H1 (cell line): ENCODE results near the gene KLF18. TPM values are rescaled to one million over a fixed set of nuclear protein-coding genes. Genes with fewer than 3 reads are reported as not detected.

Source experiments
- CTCF ChIA-PET: fragments of 300-600 bp; sonication (Branson Sonifier 250); formaldehyde crosslinking; loops from one replicate; lab custom pipeline; 2021; ENCODE audit not compliant: partially characterized antibody; lab: Charles Lee
- POLR2A ChIA-PET: fragments of 300-600 bp; sonication (Branson Sonifier 250); formaldehyde crosslinking; loops from one replicate; lab custom pipeline; 2021; ENCODE audit warnings: inconsistent platforms; ENCODE audit not compliant: partially characterized antibody; lab: Charles Lee
- DNase-seq, 2 experiments: peaks; one replicate each; pipeline versions ENCODE4 v3.0.0 to v3.0.0-alpha.2; 2010 to 2022; ENCODE audit warnings: low spot score in 2 of 2, low read depth in 1 of 2, mixed read lengths in 1 of 2
- FAIRE-seq: peaks from 2 replicates; lab custom pipeline; 2011; peaks lifted over from hg19 to GRCh38; lab: Jason Lieb, UNC
- H2AFZ ChIP-seq: 2 replicates; pipeline ENCODE4 v1.8.1; 2012; ENCODE audit warnings: low read length, inconsistent platforms
- H2AK5ac ChIP-seq: 2 replicates; pipeline ENCODE4 v1.6.1; 2013; ENCODE audit warnings: low read depth, low read length
- H2BK120ac ChIP-seq: replicated peaks from 2 replicates; pipeline ENCODE3; 2013; ENCODE audit warnings: low read depth, low read length, inconsistent platforms
- H2BK12ac ChIP-seq: 2 replicates; pipeline ENCODE4 v1.6.1; 2013; ENCODE audit warnings: low read depth, low read length
- H2BK15ac ChIP-seq: 2 replicates; pipeline ENCODE4 v1.6.1; 2013; ENCODE audit warnings: low read length
- H2BK20ac ChIP-seq: 2 replicates; pipeline ENCODE4 v1.6.1; 2013; ENCODE audit warnings: low read length
- H2BK5ac ChIP-seq: 2 replicates; pipeline ENCODE4 v1.6.1; 2013; ENCODE audit warnings: low read depth, low read length
- H3K14ac ChIP-seq: 2 replicates; pipeline ENCODE4 v1.6.1; 2013; ENCODE audit warnings: inconsistent platforms; ENCODE audit not compliant: insufficient read length
- H3K18ac ChIP-seq: 2 replicates; pipeline ENCODE4 v1.6.1; 2013; ENCODE audit warnings: low read length; ENCODE audit errors: extremely low read depth
- H3K23ac ChIP-seq: 2 replicates; pipeline ENCODE4 v1.6.1; 2013; ENCODE audit warnings: inconsistent platforms; ENCODE audit not compliant: insufficient read length
- H3K23me2 ChIP-seq: 2 replicates; pipeline ENCODE4 v1.6.1; 2013; ENCODE audit warnings: low read depth, low read length
- H3K27ac ChIP-seq: 2 replicates; pipeline ENCODE4 v1.6.1; 2011; ENCODE audit warnings: low read depth, low read length, inconsistent platforms
- H3K27me3 ChIP-seq, 4 experiments: replicated peaks in 1 of 4; 1 replicate in 1 of 4; 2 replicates in 3 of 4; pipeline versions ENCODE4 v1.6.1 to v1.8.1; 2011 to 2013; ENCODE audit warnings: low read length in 3 of 4, mild to moderate bottlenecking in 3 of 4, inconsistent platforms in 2 of 4, mixed read lengths in 2 of 4, moderate library complexity in 1 of 4; ENCODE audit not compliant: control insufficient read depth in 3 of 4, insufficient read depth in 3 of 4; ENCODE audit errors: extremely low read depth in 1 of 4
- H3K36me3 ChIP-seq, 4 experiments: 2 replicates each; pipeline versions ENCODE4 v1.6.1 to v1.8.1; 2011 to 2013; ENCODE audit warnings: mild to moderate bottlenecking in 4 of 4, low read length in 3 of 4, moderate library complexity in 2 of 4, control low read depth in 1 of 4, inconsistent platforms in 1 of 4; ENCODE audit not compliant: insufficient read depth in 4 of 4, control insufficient read depth in 2 of 4
- H3K4ac ChIP-seq: replicated peaks from 2 replicates; pipeline ENCODE3; 2013; ENCODE audit warnings: low read length, low read depth, mixed read lengths, inconsistent platforms; ENCODE audit not compliant: insufficient read length
- H3K4me1 ChIP-seq, 4 experiments: replicated peaks in 1 of 4; 1 replicate in 1 of 4; 2 replicates in 3 of 4; pipeline versions ENCODE4 v1.6.1 to v1.8.1; 2011 to 2013; ENCODE audit warnings: low read length in 3 of 4, inconsistent platforms in 2 of 4, mixed read lengths in 1 of 4; ENCODE audit not compliant: insufficient read depth in 4 of 4, control insufficient read depth in 3 of 4
- H3K4me2 ChIP-seq, 2 experiments: 2 replicates each; pipeline versions ENCODE4 v1.6.1 to v1.8.1; 2011 to 2013; ENCODE audit warnings: low read depth in 2 of 2, low read length in 2 of 2, control low read depth in 1 of 2, inconsistent platforms in 1 of 2, mild to moderate bottlenecking in 1 of 2; ENCODE audit not compliant: insufficient read depth in 1 of 2
- H3K4me3 ChIP-seq, 4 experiments: fragments of 200-600, 300-600 bp in 1 of 4; sonication (generic), shearing (Covaris generic), sonication (Bioruptor Twin) in 1 of 4; 2 replicates each; pipeline versions ENCODE4 v1.5.1 to v1.8.1; 2011 to 2016; ENCODE audit warnings: low read length in 4 of 4, low read depth in 3 of 4, control low read depth in 2 of 4, inconsistent platforms in 2 of 4, mild to moderate bottlenecking in 2 of 4, mixed read lengths in 1 of 4, moderate library complexity in 1 of 4; ENCODE audit not compliant: insufficient read depth in 2 of 4; ENCODE audit errors: extremely low read depth in 1 of 4
- H3K56ac ChIP-seq: replicated peaks from 2 replicates; pipeline ENCODE3; 2013; ENCODE audit warnings: low read depth, mild to moderate bottlenecking, mixed read lengths, low read length, inconsistent platforms; ENCODE audit not compliant: insufficient read length
- H3K79me1 ChIP-seq: 2 replicates; pipeline ENCODE4 v1.6.1; 2013; ENCODE audit warnings: low read depth, low read length, control low read depth
- H3K79me2 ChIP-seq, 2 experiments: 2 replicates each; pipeline versions ENCODE4 v1.6.1 to v1.8.1; 2012 to 2013; ENCODE audit warnings: low read length in 2 of 2, mild to moderate bottlenecking in 2 of 2, inconsistent platforms in 1 of 2; ENCODE audit not compliant: insufficient read depth in 2 of 2, control insufficient read depth in 1 of 2
- H3K9ac ChIP-seq, 4 experiments: replicated peaks in 1 of 4; 1 replicate in 1 of 4; 2 replicates in 3 of 4; pipeline versions ENCODE4 v1.6.1 to v1.8.1; 2011 to 2013; ENCODE audit warnings: low read depth in 3 of 4, low read length in 3 of 4, control low read depth in 2 of 4, mild to moderate bottlenecking in 2 of 4, moderate library complexity in 2 of 4, inconsistent platforms in 1 of 4; ENCODE audit errors: extremely low read depth in 1 of 4
- H3K9me3 ChIP-seq, 2 experiments: 2 replicates each; pipeline versions ENCODE4 v1.6.1 to v1.8.1; 2012 to 2013; ENCODE audit warnings: mild to moderate bottlenecking in 2 of 2, moderate library complexity in 2 of 2, control low read depth in 1 of 2, inconsistent platforms in 1 of 2, low read depth in 1 of 2, low read length in 1 of 2, mixed read lengths in 1 of 2; ENCODE audit not compliant: insufficient read depth in 2 of 2
- H4K20me1 ChIP-seq, 2 experiments: replicated peaks in 1 of 2; 2 replicates each; pipeline versions ENCODE3 to v1.8.1; 2011 to 2013; ENCODE audit warnings: inconsistent platforms in 2 of 2, low read length in 2 of 2, mild to moderate bottlenecking in 1 of 2; ENCODE audit not compliant: insufficient read depth in 2 of 2, control insufficient read depth in 1 of 2
- H4K5ac ChIP-seq: 2 replicates; pipeline ENCODE4 v1.6.1; 2013; ENCODE audit warnings: low read length, low read depth, mixed read lengths, inconsistent platforms; ENCODE audit not compliant: insufficient read length
- H4K8ac ChIP-seq: 2 replicates; pipeline ENCODE4 v1.8.0; 2013; ENCODE audit warnings: mild to moderate bottlenecking, moderate library complexity, low read length, inconsistent platforms; ENCODE audit not compliant: insufficient read depth; ENCODE audit errors: extremely low read depth
- H4K91ac ChIP-seq: replicated peaks from 2 replicates; pipeline ENCODE3; 2013; ENCODE audit warnings: low read length, mixed read lengths, inconsistent platforms; ENCODE audit not compliant: insufficient read length
- E2F6 ChIP-seq: IDR thresholded peaks from 2 replicates; pipeline ENCODE4 v1.6.1; 2012; ENCODE audit warnings: inconsistent platforms
- JUN ChIP-seq: IDR thresholded peaks from 2 replicates; pipeline ENCODE4 v1.6.1; 2011; ENCODE audit warnings: low read depth, mild to moderate bottlenecking, improper control_type of control experiment, low read length
- KDM4A ChIP-seq: IDR thresholded peaks from one replicate; pipeline ENCODE4 v1.7.1; 2012; ENCODE audit warnings: low read depth, mild to moderate bottlenecking, moderate library complexity, low read length, inconsistent platforms; ENCODE audit not compliant: severe bottlenecking
- POU5F1 ChIP-seq: IDR thresholded peaks from 2 replicates; pipeline ENCODE4 v1.6.1; 2011; ENCODE audit warnings: low read depth, mild to moderate bottlenecking, low read length, moderate library complexity
- RFX5 ChIP-seq: IDR thresholded peaks from 2 replicates; pipeline ENCODE4 v1.6.1; 2011; ENCODE audit warnings: low read depth, low read length, improper control_type of control experiment, borderline replicate concordance
- RNF2 ChIP-seq: fragments of 200-900, 300-1000 bp; sonication (generic); IDR thresholded peaks from 2 replicates; pipeline ENCODE4 v1.7.1; 2016; ENCODE audit warnings: borderline replicate concordance, low read depth, mild to moderate bottlenecking, antibody characterized with exemption, low read length; ENCODE audit not compliant: poor library complexity, severe bottlenecking; ENCODE audit errors: missing control alignments
- SP1 ChIP-seq: IDR thresholded peaks from 2 replicates; pipeline ENCODE4 v1.6.1; 2011; ENCODE audit warnings: low read depth, low read length
- SP4 ChIP-seq: IDR thresholded peaks from 2 replicates; pipeline ENCODE4 v1.6.1; 2012; ENCODE audit warnings: low read length, inconsistent platforms
- WGBS, 2 experiments: shearing (Covaris generic) in 1 of 2; methylation state at CpG; one replicate each; pipeline versions ENCODE4 v1.1.6 to v1.1.7; 2013 to 2015; ENCODE audit warnings: low lambda C conversion rate in 2 of 2, mixed read lengths in 2 of 2, inconsistent platforms in 1 of 2, low coverage in 1 of 2, missing lambda C conversion rate in 1 of 2; ENCODE audit not compliant: insufficient replicate concordance in 2 of 2, insufficient coverage in 1 of 2, insufficient read length in 1 of 2; ENCODE audit errors: extremely low coverage in 1 of 2, missing lambda C conversion rate in 1 of 2; 5-methylcytosine and 5-hydroxymethylcytosine counted together
- polyA plus RNA-seq, 7 experiments: library from polyadenylated mRNA; depleted of rRNA in 3 of 7; stranded (reverse) in 5 of 7; unstranded in 2 of 7; fragments of >200 nt in 5 of 7; fragments of 200-250 nt in 2 of 7; gene quantifications; 1 replicate in 5 of 7; 2 replicates in 1 of 7; 4 replicates in 1 of 7; pipeline versions ENCODE4 v1.2.1 to v1.2.3, GENCODE V29; 2011 to 2013; ENCODE audit warnings: missing spikeins in 2 of 7, mixed read lengths in 2 of 7
- total RNA-seq: library from RNA; stranded (reverse); fragmentation: NEBNext Ultra II Directional; extraction: Animal tissue kit (Norgen Biotek cat#: 25700); gene quantifications from 2 replicates; pipeline ENCODE4 v1.2.1, GENCODE V29; 2021

Gene KLF18
- total and polyA plus RNA-seq, 2 of the 8 experiments (the other 6 are each of a cell fraction or from before 2014, with no cell fraction given), result 0.09 to 0.15 TPM

- H3K56ac ChIP-seq, result no peak overlapping the region
- CTCF ChIA-PET, result interaction anchor here (0.7 kb wide), 1 partner anchor 75 kb away, joined by 4 read pairs; no protein-coding TSS in a partner anchor
Measured at GRCh38 chr1:44147582-44147981, 6.2 kb upstream of the KLF18 start.

More at GRCh38 chr1:44147582-44147981, 6.2 kb upstream of the KLF18 start:
- POLR2A ChIA-PET, result no interaction called here
- Histone ChIP-seq H3K27me3 (no peaks in the 10 kb centered on the region), H2BK20ac (no peak overlapping the region), H2AFZ (no peak overlapping the region), H2BK12ac (no peak overlapping the region), H3K36me3 (no peaks in the 10 kb centered on the region), H3K23me2 (no peaks in the 10 kb centered on the region), H2BK15ac (no peak overlapping the region), H3K27ac (no peak overlapping the region), H4K91ac (no peak overlapping the region), H3K9me3 (0 out of 4 replicates have a peak, but pooled peaks cover 0 to 6% of the 10 kb centered on the region in 2 experiments), H4K8ac (no peak overlapping the region), H3K79me1 (no peaks in the 10 kb centered on the region), H3K18ac (no peak overlapping the region), H3K14ac (no peak overlapping the region), H2BK5ac (no peak overlapping the region), H4K20me1 (no peaks in the 10 kb centered on the region), H3K4ac (no peak overlapping the region), H2BK120ac (no peak overlapping the region), H3K4me2 (no peak overlapping the region), H3K79me2 (no peaks in the 10 kb centered on the region), H3K4me1 (peaks cover 0 to 3% (median 0%) of the 10 kb centered on the region in 4 experiments; a peak in 2 of 7 replicates), H3K23ac (no peak overlapping the region), H3K4me3 (no peak overlapping the region), H2AK5ac (no peak overlapping the region), H3K9ac (no peak overlapping the region), H4K5ac (no peak overlapping the region)
- DNase-seq, result no peak
- FAIRE-seq, result no peak
- 95% methylated on average over 3 of the region's 3 CpGs; no CpG with 5 or more reads in 1 of the 2 experiments for WGBS, 2 experiments
- TF ChIP-seq SP4, result no peak
- TF ChIP-seq RNF2, result no peak
- TF ChIP-seq JUN, result no peak
- TF ChIP-seq RFX5, result no peak
- TF ChIP-seq POU5F1, result no peak
- no peak for TF ChIP-seq KDM4A
- no peak for TF ChIP-seq SP1
- no peak for TF ChIP-seq E2F6
